DOHH2 (cell line): Measurements from ENCODE around the gene SREBF1.

Experiments
- H3F3A ChIP-seq: fragments of 200-600 bp; sonication (generic), shearing (Covaris generic); 2 replicates; pipeline ENCODE4 v1.6.0; 2016; ENCODE audit warnings: antibody characterized with exemption, mild to moderate bottlenecking; ENCODE audit not compliant: control insufficient read depth, insufficient read depth
- H3K27ac ChIP-seq: fragments of 200-600 bp; sonication (generic); 2 replicates; pipeline ENCODE4 v1.5.1; 2014; ENCODE audit warnings: low read depth, mild to moderate bottlenecking, low read length, moderate library complexity
- H3K27me3 ChIP-seq: fragments of 200-600 bp; sonication (generic); 2 replicates; pipeline ENCODE4 v1.6.1; 2014; ENCODE audit warnings: mild to moderate bottlenecking, low read length, mixed read lengths; ENCODE audit not compliant: control insufficient read depth
- H3K36me3 ChIP-seq: fragments of 200-600 bp; sonication (generic); 2 replicates; pipeline ENCODE4 v1.6.1; 2014; ENCODE audit warnings: mild to moderate bottlenecking, low read length, moderate library complexity, mixed read lengths; ENCODE audit not compliant: control insufficient read depth
- H3K4me1 ChIP-seq: fragments of 200-600 bp; sonication (generic); 2 replicates; pipeline ENCODE4 v1.6.1; 2014; ENCODE audit warnings: mild to moderate bottlenecking, low read length, mixed read lengths; ENCODE audit not compliant: control insufficient read depth
- H3K4me2 ChIP-seq: fragments of 200-600 bp; sonication (generic); 2 replicates; pipeline ENCODE4 v1.6.0; 2014; ENCODE audit warnings: mild to moderate bottlenecking, low read length, moderate library complexity
- H3K4me3 ChIP-seq: fragments of 200-600 bp; sonication (generic); 2 replicates; pipeline ENCODE4 v1.5.1; 2014; ENCODE audit warnings: mild to moderate bottlenecking, low read length, mixed read lengths
- H3K79me2 ChIP-seq: fragments of 200-600 bp; sonication (generic); 2 replicates; pipeline ENCODE4 v1.6.1; 2014; ENCODE audit warnings: mild to moderate bottlenecking, low read length, mixed read lengths; ENCODE audit not compliant: control insufficient read depth
- H3K9me2 ChIP-seq: fragments of 200-600 bp; sonication (generic); replicated peaks from 2 replicates; pipeline ENCODE4 v1.6.1; 2014; ENCODE audit warnings: mild to moderate bottlenecking, low read length, mixed read lengths; ENCODE audit not compliant: control insufficient read depth
- H3K9me3 ChIP-seq: fragments of 200-600 bp; sonication (generic); 2 replicates; pipeline ENCODE4 v1.6.1; 2014; ENCODE audit warnings: antibody characterized with exemption, low read length, mixed read lengths; ENCODE audit not compliant: control insufficient read depth, insufficient read depth
- H4K20me1 ChIP-seq: fragments of 200-600 bp; sonication (generic); 2 replicates; pipeline ENCODE4 v1.6.0; 2014; ENCODE audit warnings: low read depth, mild to moderate bottlenecking, antibody characterized with exemption, low read length, moderate library complexity; ENCODE audit not compliant: control insufficient read depth, insufficient read depth
- EZH2phosphoT487 ChIP-seq: fragments of 200-600 bp; sonication (generic); IDR thresholded peaks from 2 replicates; pipeline ENCODE4 v1.6.1; 2017; ENCODE audit warnings: borderline replicate concordance, mild to moderate bottlenecking, antibody characterized with exemption, low read length, moderate library complexity, mixed read lengths
- TF ChIP-seq, protein P1 (sequence below): fragments of 200-600 bp; sonication (generic); IDR thresholded peaks from one replicate; pipeline ENCODE4 v1.5.1; 2014; ENCODE audit warnings: antibody characterized with exemption, mild to moderate bottlenecking, low read depth, low read length; ENCODE audit not compliant: poor library complexity, severe bottlenecking

SREBF1 gene

GRCh38 chr17:17842111-17842876, 5.5 kb upstream of the SREBF1 start:
- H3K79me2 ChIP-seq = peaks cover 12% of the 10 kb centered on the region
- H4K20me1 ChIP-seq = no peaks in the 10 kb centered on the region
- TF ChIP-seq EZH2phosphoT487 = no peak
- TF ChIP-seq, protein P1, sequence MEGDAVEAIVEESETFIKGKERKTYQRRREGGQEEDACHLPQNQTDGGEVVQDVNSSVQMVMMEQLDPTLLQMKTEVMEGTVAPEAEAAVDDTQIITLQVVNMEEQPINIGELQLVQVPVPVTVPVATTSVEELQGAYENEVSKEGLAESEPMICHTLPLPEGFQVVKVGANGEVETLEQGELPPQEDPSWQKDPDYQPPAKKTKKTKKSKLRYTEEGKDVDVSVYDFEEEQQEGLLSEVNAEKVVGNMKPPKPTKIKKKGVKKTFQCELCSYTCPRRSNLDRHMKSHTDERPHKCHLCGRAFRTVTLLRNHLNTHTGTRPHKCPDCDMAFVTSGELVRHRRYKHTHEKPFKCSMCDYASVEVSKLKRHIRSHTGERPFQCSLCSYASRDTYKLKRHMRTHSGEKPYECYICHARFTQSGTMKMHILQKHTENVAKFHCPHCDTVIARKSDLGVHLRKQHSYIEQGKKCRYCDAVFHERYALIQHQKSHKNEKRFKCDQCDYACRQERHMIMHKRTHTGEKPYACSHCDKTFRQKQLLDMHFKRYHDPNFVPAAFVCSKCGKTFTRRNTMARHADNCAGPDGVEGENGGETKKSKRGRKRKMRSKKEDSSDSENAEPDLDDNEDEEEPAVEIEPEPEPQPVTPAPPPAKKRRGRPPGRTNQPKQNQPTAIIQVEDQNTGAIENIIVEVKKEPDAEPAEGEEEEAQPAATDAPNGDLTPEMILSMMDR = no peak
- H3F3A ChIP-seq = peaks cover 9% of the 10 kb centered on the region
- no peaks in the 10 kb centered on the region for H3K9me3 ChIP-seq
- no peaks in the 10 kb centered on the region for H3K27me3 ChIP-seq
- H3K4me1 ChIP-seq = peaks cover 40% of the 10 kb centered on the region
- H3K9me2 ChIP-seq = no peaks in the 10 kb centered on the region
- H3K27ac ChIP-seq = no peak overlapping the region
- H3K4me2 ChIP-seq = no peak overlapping the region
- H3K4me3 ChIP-seq = no peak overlapping the region
- H3K36me3 ChIP-seq = no peaks in the 10 kb centered on the region

DNA sequence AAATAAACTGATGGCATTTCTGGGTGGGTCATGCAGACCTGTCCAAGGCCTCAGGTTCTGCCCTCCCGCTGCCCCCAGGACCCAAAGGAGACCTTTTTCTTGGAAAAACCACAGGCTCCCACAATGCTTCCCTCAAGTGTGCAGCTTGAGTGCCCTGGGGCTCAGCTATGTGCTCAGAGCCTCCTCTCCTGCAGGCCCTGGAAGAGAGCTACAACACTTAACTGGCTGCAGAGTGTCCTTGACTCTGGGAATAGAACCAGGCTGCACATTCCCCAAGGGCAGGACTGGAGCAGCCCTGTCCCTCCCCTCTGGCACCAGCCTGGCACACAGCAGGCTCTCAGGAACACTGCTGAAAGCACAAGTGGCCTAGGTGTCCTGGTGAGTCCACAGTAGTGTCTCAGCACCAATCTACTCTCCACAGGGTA, 4.8 kb upstream of the SREBF1 start:
- Histone ChIP-seq H3K27ac (no peak overlapping the region), H4K20me1 (no peaks in the 10 kb centered on the region), H3K79me2 (peaks cover 17% of the 10 kb centered on the region), H3K9me3 (no peaks in the 10 kb centered on the region), H3K36me3 (peaks cover 1% of the 10 kb centered on the region; the same call in 1 of the 2 replicates), H3K27me3 (no peaks in the 10 kb centered on the region), H3K4me1 (peaks cover 44% of the 10 kb centered on the region), H3K4me2 (0 out of 2 replicates have a peak overlapping the region, but pooled peaks have one; percentile 99), H3K9me2 (no peaks in the 10 kb centered on the region), H3F3A (peaks cover 9% of the 10 kb centered on the region), H3K4me3 (no peak overlapping the region)
- TF ChIP-seq, protein P1 = no peak
- no peak for TF ChIP-seq EZH2phosphoT487

DNA sequence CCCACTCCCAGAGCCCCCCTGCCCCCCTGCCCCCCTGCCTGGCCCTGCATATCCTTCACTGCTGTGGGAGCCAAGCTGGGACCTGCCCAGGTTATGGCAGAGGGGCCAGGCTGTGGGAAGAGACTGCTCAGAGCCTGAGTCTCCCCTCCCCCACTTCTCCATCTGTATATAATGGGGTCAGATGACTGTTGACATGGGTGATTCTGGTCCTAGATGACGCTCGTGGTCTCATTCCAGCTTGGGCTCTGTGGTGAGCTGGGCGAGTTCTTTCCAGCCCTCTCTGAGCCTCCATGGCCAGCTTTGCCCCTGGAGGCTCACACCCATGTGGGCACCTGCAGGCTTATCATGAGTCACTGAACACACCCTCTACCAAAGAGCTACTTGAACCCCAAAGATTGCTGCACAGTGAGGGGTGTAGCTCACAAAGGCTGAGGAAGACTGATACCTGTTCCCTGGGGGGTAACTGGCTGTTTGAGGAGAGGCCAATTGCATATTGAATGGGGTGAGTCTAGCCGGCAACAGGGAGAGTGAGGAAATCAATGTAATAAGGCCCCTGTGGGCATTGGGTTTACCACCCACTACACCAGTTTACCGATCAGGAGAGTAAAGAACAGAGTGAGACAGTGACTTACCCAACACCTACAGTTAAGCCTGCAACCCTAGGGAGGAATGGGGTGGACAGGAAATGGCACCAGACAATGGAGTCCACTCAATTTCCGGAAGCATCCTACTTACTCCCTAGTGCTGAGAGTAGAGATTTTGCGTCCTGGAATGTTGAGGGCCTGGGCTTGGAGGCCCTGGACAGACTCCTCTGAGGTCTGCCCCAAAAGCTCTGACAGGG, 4.2 kb upstream of the SREBF1 start:
- peaks cover 24% of the 10 kb centered on the region for H3K79me2 ChIP-seq
- peak overlapping the region; percentile 99 for H3K4me2 ChIP-seq
- peak overlapping the region; percentile 81 for H3K27ac ChIP-seq
- no peaks in the 10 kb centered on the region for H4K20me1 ChIP-seq
- H3F3A ChIP-seq = peaks cover 9% of the 10 kb centered on the region
- peaks cover 45% of the 10 kb centered on the region for H3K4me1 ChIP-seq
- H3K27me3 ChIP-seq = no peaks in the 10 kb centered on the region
- H3K9me3 ChIP-seq = no peaks in the 10 kb centered on the region
- H3K36me3 ChIP-seq = peaks cover 5% of the 10 kb centered on the region
- no peaks in the 10 kb centered on the region for H3K9me2 ChIP-seq
- TF ChIP-seq EZH2phosphoT487 = no peak
- TF ChIP-seq, protein P1 = no peak
- peak overlapping the region; percentile 78 for H3K4me3 ChIP-seq
